Peyer's patch (tissue), 4 donors: Measurements from ENCODE around the gene CTNNA1. TPM values are rescaled to one million over a fixed set of nuclear protein-coding genes. Genes with fewer than 3 reads are reported as not detected.

Experiments used
- DNase-seq, 3 donors: peaks; one replicate each; pipeline ENCODE4 v3.0.0-alpha.2; 2017 to 2019
- H3K27ac ChIP-seq, 4 donors: fragments of 200-600 bp; sonication (generic); one replicate each; pipeline ENCODE4 v1.5.1; 2016 to 2019
- H3K27me3 ChIP-seq, 2 donors: fragments of 200-600 bp; sonication (generic); one replicate each; pipeline ENCODE4 v1.5.1; 2019
- H3K36me3 ChIP-seq, 3 donors: fragments of 200-600 bp; sonication (generic); one replicate each; pipeline ENCODE4 v1.5.1; 2016 to 2019
- H3K4me1 ChIP-seq, 4 donors: fragments of 200-600 bp; sonication (generic); one replicate each; pipeline ENCODE4 v1.5.1; 2016 to 2019
- H3K4me3 ChIP-seq, 4 donors: fragments of 200-600 bp; sonication (generic); 1 replicate in 3 of 4; 2 replicates in 1 of 4; pipeline ENCODE4 v1.5.1; 2016 to 2019; ENCODE audit warnings: mild to moderate bottlenecking in 1 of 4
- H3K9me3 ChIP-seq, 4 donors: fragments of 200-600 bp; sonication (generic); one replicate each; pipeline ENCODE4 v1.5.1; 2016 to 2019; ENCODE audit warnings: mild to moderate bottlenecking in 1 of 4
- POLR2A ChIP-seq, 2 donors: fragments of 450-650 bp; IDR thresholded peaks; one replicate each; pipeline ENCODE4 v1.5.1; 2017; ENCODE audit warnings: antibody characterized with exemption in 2 of 2, mild to moderate bottlenecking in 2 of 2, moderate library complexity in 2 of 2
- total RNA-seq, 4 donors: library from RNA; depleted of rRNA; stranded (reverse); fragments of >200 nt; gene quantifications; one replicate each; pipeline ENCODE4 v1.1.0, GENCODE V29; 2016
- TF ChIP-seq, protein P1 (sequence below), 6 experiments: fragments of 450-650 bp in 4 of 6; fragments of 200-600 bp in 2 of 6; sonication (generic) in 1 of 6; IDR thresholded peaks; one replicate each; pipeline ENCODE4 v1.5.1; 2017 to 2019; ENCODE audit warnings: antibody characterized with exemption in 6 of 6, mild to moderate bottlenecking in 3 of 6, moderate library complexity in 1 of 6

Gene CTNNA1
- total RNA-seq, 4 donors from 2014 or later, result 351 to 516 (median 369) TPM

DNA sequence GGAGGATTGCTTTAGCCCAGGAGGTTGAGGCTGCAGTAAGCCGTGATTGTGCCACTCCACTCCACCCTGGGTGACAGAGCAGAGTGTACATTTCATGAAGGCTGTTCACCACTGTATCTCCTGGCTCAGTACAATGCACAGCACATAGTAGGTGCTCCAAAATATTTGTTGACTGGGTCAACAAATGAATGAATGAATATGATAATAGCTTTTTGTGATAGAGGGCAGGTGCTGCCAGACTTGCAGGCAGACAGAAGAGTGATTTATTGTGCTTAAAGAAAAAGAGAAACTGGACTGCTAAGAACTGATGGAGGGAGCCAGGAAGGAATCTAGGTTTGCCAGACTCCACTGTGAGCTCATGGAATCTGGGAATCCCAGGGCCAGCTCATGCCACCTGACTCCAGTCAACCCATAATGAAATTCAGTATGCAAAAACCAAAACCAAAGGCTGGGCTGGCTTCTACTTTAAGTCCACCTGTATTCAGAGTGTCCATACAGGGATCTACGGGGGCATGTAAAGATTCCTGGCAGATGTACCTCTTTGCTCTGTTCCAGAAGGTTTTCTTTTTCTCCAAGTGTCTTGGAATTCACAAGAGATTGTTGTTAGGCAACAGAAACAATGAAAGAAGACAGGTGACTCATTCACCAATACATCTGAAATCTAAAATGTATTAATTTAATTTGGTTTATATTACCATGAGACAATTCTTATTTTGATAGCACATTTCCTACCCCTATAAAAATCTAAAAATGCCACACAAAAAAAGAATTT is 15.5 kb upstream of the CTNNA1 start:
- no peaks in the 10 kb centered on the region for H3K4me1 ChIP-seq
- TF ChIP-seq, protein P1, sequence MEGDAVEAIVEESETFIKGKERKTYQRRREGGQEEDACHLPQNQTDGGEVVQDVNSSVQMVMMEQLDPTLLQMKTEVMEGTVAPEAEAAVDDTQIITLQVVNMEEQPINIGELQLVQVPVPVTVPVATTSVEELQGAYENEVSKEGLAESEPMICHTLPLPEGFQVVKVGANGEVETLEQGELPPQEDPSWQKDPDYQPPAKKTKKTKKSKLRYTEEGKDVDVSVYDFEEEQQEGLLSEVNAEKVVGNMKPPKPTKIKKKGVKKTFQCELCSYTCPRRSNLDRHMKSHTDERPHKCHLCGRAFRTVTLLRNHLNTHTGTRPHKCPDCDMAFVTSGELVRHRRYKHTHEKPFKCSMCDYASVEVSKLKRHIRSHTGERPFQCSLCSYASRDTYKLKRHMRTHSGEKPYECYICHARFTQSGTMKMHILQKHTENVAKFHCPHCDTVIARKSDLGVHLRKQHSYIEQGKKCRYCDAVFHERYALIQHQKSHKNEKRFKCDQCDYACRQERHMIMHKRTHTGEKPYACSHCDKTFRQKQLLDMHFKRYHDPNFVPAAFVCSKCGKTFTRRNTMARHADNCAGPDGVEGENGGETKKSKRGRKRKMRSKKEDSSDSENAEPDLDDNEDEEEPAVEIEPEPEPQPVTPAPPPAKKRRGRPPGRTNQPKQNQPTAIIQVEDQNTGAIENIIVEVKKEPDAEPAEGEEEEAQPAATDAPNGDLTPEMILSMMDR (IDR thresholded peaks at IDR 0.05), result no peak
- TF ChIP-seq POLR2A (IDR thresholded peaks at IDR 0.05), result no peak
- no peak overlapping the region for H3K27ac ChIP-seq

DNA sequence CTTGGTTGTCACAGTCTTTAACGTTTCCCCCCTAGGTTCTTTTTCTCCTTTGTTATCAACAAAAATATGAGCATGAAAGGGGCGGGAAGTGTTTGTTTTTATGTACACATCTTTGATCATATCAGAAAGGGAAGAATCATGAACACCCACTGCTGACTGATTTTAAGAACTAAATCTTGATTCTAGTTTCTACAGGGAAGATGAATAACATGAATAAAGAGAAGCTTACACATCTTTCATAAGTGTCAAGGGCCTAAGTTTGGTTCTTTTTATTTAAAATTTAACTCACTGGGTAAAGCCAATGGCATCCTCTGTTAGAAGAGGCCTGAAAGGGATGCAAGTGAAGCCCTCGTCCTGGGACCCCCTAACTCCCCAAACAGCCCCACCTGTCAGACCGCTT is 14.8 kb upstream of the CTNNA1 start:
- no peaks in the 10 kb centered on the region for H3K36me3 ChIP-seq
- H3K4me1 ChIP-seq, result no peaks in the 10 kb centered on the region
- no peak overlapping the region for H3K27ac ChIP-seq
- no peak overlapping the region for H3K4me3 ChIP-seq
- no peak for DNase-seq
- no peaks in the 10 kb centered on the region for H3K27me3 ChIP-seq
- TF ChIP-seq, protein P1 (IDR thresholded peaks at IDR 0.05), result no peak
- no peak for TF ChIP-seq POLR2A (IDR thresholded peaks at IDR 0.05)
- H3K9me3 ChIP-seq, result no peaks in the 10 kb centered on the region

More for the DNA sequence above, 15.5 kb upstream of the CTNNA1 start:
- H3K4me3 ChIP-seq, result no peak overlapping the region
- H3K9me3 ChIP-seq, result no peaks in the 10 kb centered on the region
- DNase-seq, result no peak
- no peaks in the 10 kb centered on the region for H3K27me3 ChIP-seq
- H3K36me3 ChIP-seq, result no peaks in the 10 kb centered on the region

DNA sequence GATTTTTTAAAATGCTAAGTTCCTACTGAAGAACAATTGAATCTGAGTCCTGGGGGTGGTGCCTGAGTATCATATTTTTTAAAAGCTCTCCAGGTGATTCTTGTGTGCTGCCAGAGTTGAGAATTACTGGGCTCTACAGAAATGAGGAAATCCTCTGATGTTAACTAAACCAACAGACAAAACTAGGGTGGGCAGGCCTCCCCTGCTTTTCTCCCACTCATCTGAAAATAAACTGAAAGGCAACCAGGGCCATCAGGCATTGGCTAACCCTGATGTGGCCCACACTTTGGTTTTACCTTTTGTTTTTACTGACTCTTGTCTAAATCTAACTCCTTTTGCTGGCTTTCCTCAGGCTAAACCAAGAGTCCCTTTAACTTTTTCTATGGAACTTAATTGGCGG is 13.3 kb upstream of the CTNNA1 start:
- no peaks in the 10 kb centered on the region for H3K9me3 ChIP-seq
- no peak for DNase-seq
- TF ChIP-seq, protein P1 (IDR thresholded peaks at IDR 0.05), result no peak
- no peak for TF ChIP-seq POLR2A (IDR thresholded peaks at IDR 0.05)
- H3K27me3 ChIP-seq, result no peaks in the 10 kb centered on the region
- no peaks in the 10 kb centered on the region for H3K36me3 ChIP-seq
- H3K4me1 ChIP-seq, result no peaks in the 10 kb centered on the region
- no peak overlapping the region for H3K27ac ChIP-seq
- no peak overlapping the region for H3K4me3 ChIP-seq

DNA sequence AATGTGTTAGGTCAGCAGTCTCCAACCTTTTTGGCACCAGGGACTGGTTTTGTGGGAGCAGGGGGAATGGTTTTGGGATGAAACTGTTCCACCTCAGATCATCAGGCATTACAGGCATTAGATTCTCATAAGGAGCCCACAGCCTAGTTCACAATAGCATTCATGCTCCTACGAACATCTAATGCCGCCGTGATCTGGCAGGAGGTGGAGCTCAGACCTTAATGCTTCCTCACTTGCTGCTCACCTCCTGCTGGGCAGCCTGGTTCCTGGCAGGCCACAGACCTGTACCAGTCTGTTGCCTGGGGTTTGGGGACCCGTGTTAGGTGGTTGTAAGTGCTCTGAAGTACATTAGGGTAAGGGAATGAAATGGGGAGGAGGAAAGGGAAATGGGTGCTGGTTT is 9.7 kb upstream of the CTNNA1 start:
- Histone ChIP-seq H3K9me3 (no peaks in the 10 kb centered on the region), H3K27me3 (no peaks in the 10 kb centered on the region), H3K27ac (no peak overlapping the region), H3K4me3 (no peak overlapping the region), H3K36me3 (no peaks in the 10 kb centered on the region), H3K4me1 (no peaks in the 10 kb centered on the region)
- DNase-seq, result no peak
- TF ChIP-seq, protein P1 (IDR thresholded peaks at IDR 0.05), result no peak
- TF ChIP-seq POLR2A (IDR thresholded peaks at IDR 0.05), result no peak

DNA sequence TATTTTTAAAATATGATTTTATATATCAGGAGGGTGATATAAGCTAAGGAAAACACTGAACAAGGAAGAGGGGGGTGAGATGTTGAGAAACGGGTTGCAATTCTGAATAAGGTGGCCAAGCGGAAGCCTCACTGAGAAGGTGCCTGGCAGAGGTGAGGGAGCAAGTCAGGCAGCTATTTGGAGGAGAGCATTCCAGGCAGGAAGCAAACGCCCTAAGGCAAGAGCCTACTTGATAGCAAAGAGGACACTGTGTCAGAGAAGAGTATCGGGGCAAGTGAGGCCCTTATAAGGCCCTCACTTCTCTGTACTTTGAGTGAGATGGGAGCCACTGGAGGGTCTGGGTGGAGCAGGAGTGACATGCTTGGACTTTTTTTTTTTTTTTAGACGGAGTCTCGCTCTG is 8.0 kb upstream of the CTNNA1 start:
- H3K27ac ChIP-seq, result no peak overlapping the region

More for the DNA sequence above, 8.0 kb upstream of the CTNNA1 start:
- Histone ChIP-seq H3K4me1 (no peaks in the 10 kb centered on the region), H3K36me3 (no peaks in the 10 kb centered on the region), H3K4me3 (no peak overlapping the region), H3K27me3 (no peaks in the 10 kb centered on the region), H3K9me3 (no peaks in the 10 kb centered on the region)
- TF ChIP-seq POLR2A (IDR thresholded peaks at IDR 0.05), result no peak
- TF ChIP-seq, protein P1 (IDR thresholded peaks at IDR 0.05), result no peak
- no peak for DNase-seq
